Measurements from ENCODE around the gene ANKK1. TPM values are rescaled to one million over a fixed set of nuclear protein-coding genes. Genes with fewer than 3 reads are reported as not detected.

ANKK1 gene
- total and polyA plus RNA-seq, 10 of the 15 experiments (the other 5 are each of a cell fraction or from before 2014, with no cell fraction given) = not detected

- Histone ChIP-seq H3K4me2 (ENCODE audit: control insufficient read depth, insufficient read depth) (no peak overlapping the region), H3K4me1 (ENCODE audit: control insufficient read depth, insufficient read depth, low read length) (peaks cover 3% of the 10 kb centered on the region; the same call in 1 of the 2 replicates), H3K4me3 (no peak overlapping the region), H3K36me3 (ENCODE audit: control insufficient read depth in 2 of 2, insufficient read depth in 2 of 2, low read length in 1 of 2) (no peaks in the 10 kb centered on the region), H3K79me2 (ENCODE audit: control insufficient read depth, insufficient read depth, low read length) (no peaks in the 10 kb centered on the region), H2AFZ (ENCODE audit: control insufficient read depth, low read depth, low read length) (no peak overlapping the region), H3K9ac (ENCODE audit: control insufficient read depth, insufficient read depth, low read length) (no peak overlapping the region), H3K27ac (ENCODE audit: control insufficient read depth, insufficient read depth) (no peak overlapping the region), H4K20me1 (ENCODE audit: control insufficient read depth, insufficient read depth) (no peaks in the 10 kb centered on the region), H3K27me3 (replicated peaks in 1 of 2; ENCODE audit: control insufficient read depth in 2 of 2, insufficient read depth in 2 of 2, low read length in 1 of 2) (peaks cover 0 to 3% of the 10 kb centered on the region in 2 experiments; a peak in 3 of 4 replicates), H3K9me3 (replicated peaks; ENCODE audit: control insufficient read depth, insufficient read depth, low read length) (no peaks in the 10 kb centered on the region)
- CTCF ChIA-PET = no interaction called here
- DNase-seq (ENCODE audit: low read depth, low spot score) = no peak
- ATAC-seq = no peak
- no peak for FAIRE-seq
- no TSS peak for BruUV-seq (replicated peaks)
- intact Hi-C loops (cut with micrococcal nuclease; ENCODE audit: unreplicated experiment) (no loop called here), in situ Hi-C loops (cut with MboI) (no loop called here)
- whole genome bisulfite sequencing (ENCODE audit: insufficient coverage, insufficient replicate concordance, low lambda C conversion rate, missing lambda C conversion rate) = 12% methylated on average over 5 of the region's 5 CpGs
- SMC1A ChIA-PET (ENCODE audit: uncharacterized antibody, unreplicated experiment) = no interaction called here
- RAD21 ChIA-PET (ENCODE audit: unreplicated experiment) = no interaction called here
- TF ChIP-seq PML (IDR thresholded peaks at IDR 0.05; ENCODE audit: low read length) (no peak), HCFC1 (IDR thresholded peaks at IDR 0.05; ENCODE audit: low read length) (no peak), MEF2A (IDR thresholded peaks at IDR 0.05; ENCODE audit: insufficient read depth, low read depth, low read length) (no peak), RUNX3 (IDR thresholded peaks at IDR 0.05; ENCODE audit: low read length) (no peak), BACH1 (IDR thresholded peaks at IDR 0.05; ENCODE audit: borderline replicate concordance) (no peak), E2F8 (IDR thresholded peaks at IDR 0.05; ENCODE audit: low read depth, partially characterized antibody) (no peak), ESRRA (IDR thresholded peaks at IDR 0.05; ENCODE audit: low read length) (no peak)
- POLR2A ChIA-PET = no interaction called here
Measured at GRCh38 chr11:113448316-113448677, 60.7 kb downstream of the ANKK1 start.

Data from GM12878 (cell line).